Nephron progenitor cell (in vitro differentiated cells): ENCODE data around the gene NPL.

Source experiments
- DNase-seq: peaks from one replicate; pipeline ENCODE4 v3.0.0; 2021
- H3K27ac Mint-ChIP-seq: 2 replicates; pipeline ENCODE4 v1.8.0; 2021; ENCODE audit warnings: mild to moderate bottlenecking, moderate library complexity, mixed read lengths
- H3K27me3 Mint-ChIP-seq: 2 replicates; pipeline ENCODE4 v1.8.0; 2021; ENCODE audit warnings: mild to moderate bottlenecking, low read depth, mixed read lengths; ENCODE audit not compliant: poor library complexity
- H3K36me3 Mint-ChIP-seq: 2 replicates; pipeline ENCODE4 v1.8.0; 2021; ENCODE audit warnings: low read depth, mixed read lengths
- H3K4me1 Mint-ChIP-seq: 2 replicates; pipeline ENCODE4 v1.8.0; 2021; ENCODE audit warnings: mixed read lengths
- H3K4me3 Mint-ChIP-seq: 2 replicates; pipeline ENCODE4 v1.8.0; 2021; ENCODE audit warnings: mild to moderate bottlenecking, moderate library complexity, mixed read lengths
- H3K9me3 Mint-ChIP-seq: 2 replicates; pipeline ENCODE4 v1.8.0; 2021; ENCODE audit warnings: mild to moderate bottlenecking, moderate library complexity, mixed read lengths
- TF ChIP-seq, protein P1 (sequence below): fragments of 200-600 bp; sonication (generic); IDR thresholded peaks from 2 replicates; pipeline ENCODE4 v1.5.0; 2021; ENCODE audit warnings: antibody characterized with exemption

Gene NPL

GRCh38 chr1:182863940-182864339 is 74.4 kb downstream of the NPL start:
- TF ChIP-seq, protein P1, sequence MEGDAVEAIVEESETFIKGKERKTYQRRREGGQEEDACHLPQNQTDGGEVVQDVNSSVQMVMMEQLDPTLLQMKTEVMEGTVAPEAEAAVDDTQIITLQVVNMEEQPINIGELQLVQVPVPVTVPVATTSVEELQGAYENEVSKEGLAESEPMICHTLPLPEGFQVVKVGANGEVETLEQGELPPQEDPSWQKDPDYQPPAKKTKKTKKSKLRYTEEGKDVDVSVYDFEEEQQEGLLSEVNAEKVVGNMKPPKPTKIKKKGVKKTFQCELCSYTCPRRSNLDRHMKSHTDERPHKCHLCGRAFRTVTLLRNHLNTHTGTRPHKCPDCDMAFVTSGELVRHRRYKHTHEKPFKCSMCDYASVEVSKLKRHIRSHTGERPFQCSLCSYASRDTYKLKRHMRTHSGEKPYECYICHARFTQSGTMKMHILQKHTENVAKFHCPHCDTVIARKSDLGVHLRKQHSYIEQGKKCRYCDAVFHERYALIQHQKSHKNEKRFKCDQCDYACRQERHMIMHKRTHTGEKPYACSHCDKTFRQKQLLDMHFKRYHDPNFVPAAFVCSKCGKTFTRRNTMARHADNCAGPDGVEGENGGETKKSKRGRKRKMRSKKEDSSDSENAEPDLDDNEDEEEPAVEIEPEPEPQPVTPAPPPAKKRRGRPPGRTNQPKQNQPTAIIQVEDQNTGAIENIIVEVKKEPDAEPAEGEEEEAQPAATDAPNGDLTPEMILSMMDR, result no peak
- Mint-ChIP-seq H3K36me3 (peaks cover 96% of the 10 kb centered on the region), H3K4me1 (no peaks in the 10 kb centered on the region), H3K27me3 (no peaks in the 10 kb centered on the region), H3K4me3 (no peak overlapping the region), H3K27ac (peak overlapping the region; percentile 69), H3K9me3 (no peaks in the 10 kb centered on the region)
- DNase-seq, result no peak

DNA sequence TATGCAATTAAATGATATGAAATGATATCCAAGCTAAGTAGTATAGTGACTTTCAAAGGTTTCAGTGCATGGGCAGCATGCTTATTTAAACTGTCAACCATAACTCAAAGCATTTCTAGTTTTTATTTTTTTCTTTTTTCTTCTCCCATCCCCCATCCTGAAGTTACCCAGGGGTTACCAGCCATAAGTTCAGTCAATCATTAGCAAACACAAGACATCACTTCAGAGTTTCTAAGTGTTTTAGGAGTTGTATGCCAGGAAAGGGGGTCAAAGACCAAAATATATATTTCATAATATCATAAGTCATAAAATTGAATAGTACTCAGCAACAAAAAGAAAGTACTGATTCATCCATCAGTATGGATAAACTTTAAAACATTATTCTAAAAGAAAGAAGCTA is 78.3 kb downstream of the NPL start:
- H3K4me1 Mint-ChIP-seq, result no peaks in the 10 kb centered on the region
- no peaks in the 10 kb centered on the region for H3K9me3 Mint-ChIP-seq
- no peak for DNase-seq
- H3K4me3 Mint-ChIP-seq, result no peak overlapping the region
- H3K27ac Mint-ChIP-seq, result peak overlapping the region; percentile 69
- no peaks in the 10 kb centered on the region for H3K27me3 Mint-ChIP-seq
- H3K36me3 Mint-ChIP-seq, result peaks cover 92% of the 10 kb centered on the region
- TF ChIP-seq, protein P1, result no peak

GRCh38 chr1:182869241-182869666 is 79.7 kb downstream of the NPL start:
- peak overlapping the region; percentile 100 for H3K27ac Mint-ChIP-seq
- H3K36me3 Mint-ChIP-seq, result peaks cover 92% of the 10 kb centered on the region
- H3K4me3 Mint-ChIP-seq, result no peak overlapping the region
- DNase-seq, result peak; percentile 58
- H3K27me3 Mint-ChIP-seq, result no peaks in the 10 kb centered on the region
- TF ChIP-seq, protein P1, result no peak
- no peaks in the 10 kb centered on the region for H3K4me1 Mint-ChIP-seq
- H3K9me3 Mint-ChIP-seq, result no peaks in the 10 kb centered on the region

DNA sequence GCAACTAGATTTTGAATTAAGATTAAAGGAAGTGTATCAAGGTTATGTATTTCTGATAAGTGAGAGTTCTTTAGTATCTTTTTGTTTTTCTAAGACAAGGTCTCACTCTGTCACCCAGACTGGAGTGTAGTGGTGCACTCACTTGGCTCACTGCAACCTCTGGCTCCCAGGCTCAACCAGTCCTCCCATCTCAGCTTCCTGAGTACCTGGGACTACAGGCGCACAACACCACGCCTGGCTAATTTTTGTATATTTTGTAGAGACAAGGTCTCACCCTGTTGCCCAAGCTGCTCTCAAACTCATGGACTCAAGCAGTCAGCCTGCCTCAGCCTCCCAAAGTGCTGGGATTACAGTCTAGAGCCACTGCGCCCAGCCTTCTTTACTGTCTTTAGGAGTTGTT is 83.3 kb downstream of the NPL start:
- TF ChIP-seq, protein P1, result no peak
- Mint-ChIP-seq H3K9me3 (no peaks in the 10 kb centered on the region), H3K4me3 (no peak overlapping the region), H3K27me3 (no peaks in the 10 kb centered on the region), H3K4me1 (no peaks in the 10 kb centered on the region), H3K27ac (no peak overlapping the region), H3K36me3 (peaks cover 91% of the 10 kb centered on the region)
- no peak for DNase-seq

DNA sequence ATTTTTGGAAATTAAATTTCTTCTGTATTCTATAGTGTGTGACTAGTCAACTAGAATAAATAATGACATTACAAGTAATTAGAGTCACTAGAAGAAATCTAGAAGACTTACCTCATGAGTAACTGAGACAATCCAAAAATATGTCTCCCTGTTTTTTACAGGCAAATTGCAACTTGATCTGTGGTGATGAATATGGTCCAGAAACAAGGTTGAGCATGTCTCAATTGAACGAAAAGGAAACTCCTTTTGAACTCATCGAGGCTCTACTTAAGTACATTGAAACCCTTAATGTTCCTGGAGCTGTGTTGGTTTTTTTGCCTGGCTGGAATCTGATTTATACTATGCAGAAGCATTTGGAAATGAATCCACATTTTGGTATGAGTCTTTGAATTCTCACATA is 86.3 kb downstream of the NPL start:
- peaks cover 97% of the 10 kb centered on the region for H3K36me3 Mint-ChIP-seq
- no peak overlapping the region for H3K4me3 Mint-ChIP-seq
- no peaks in the 10 kb centered on the region for H3K27me3 Mint-ChIP-seq

DNA sequence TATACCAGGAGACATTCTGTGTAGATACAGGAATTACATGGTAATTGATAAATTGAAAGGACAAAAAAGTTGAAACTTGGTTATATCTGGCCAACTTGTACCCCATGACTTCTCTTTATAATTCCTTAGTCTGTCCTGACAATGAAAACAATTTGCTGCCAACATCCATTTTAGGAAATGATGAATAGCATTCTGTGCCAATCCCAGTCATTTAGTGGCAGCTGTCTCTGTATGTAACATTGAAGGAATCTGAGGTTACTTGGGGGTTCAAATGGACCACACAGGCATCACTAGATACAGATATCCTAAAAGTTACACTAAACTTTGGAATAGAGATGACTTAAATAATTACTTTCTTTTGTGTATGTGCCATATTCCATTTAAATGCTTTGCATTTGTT is 87.8 kb downstream of the NPL start:
- H3K4me1 Mint-ChIP-seq, result no peaks in the 10 kb centered on the region
- H3K36me3 Mint-ChIP-seq, result peaks cover 98% of the 10 kb centered on the region
- TF ChIP-seq, protein P1, result no peak

More for the DNA sequence above, 86.3 kb downstream of the NPL start:
- no peak for DNase-seq
- H3K27ac Mint-ChIP-seq, result no peak overlapping the region
- H3K4me1 Mint-ChIP-seq, result no peaks in the 10 kb centered on the region
- no peaks in the 10 kb centered on the region for H3K9me3 Mint-ChIP-seq
- TF ChIP-seq, protein P1, result no peak

More for the DNA sequence above, 87.8 kb downstream of the NPL start:
- no peak overlapping the region for H3K27ac Mint-ChIP-seq
- no peaks in the 10 kb centered on the region for H3K9me3 Mint-ChIP-seq
- DNase-seq, result no peak
- H3K4me3 Mint-ChIP-seq, result no peak overlapping the region
- no peaks in the 10 kb centered on the region for H3K27me3 Mint-ChIP-seq
